Breast epithelium (tissue), 4 donors: ENCODE data around the gene CGNL1. TPM values are rescaled to one million over a fixed set of nuclear protein-coding genes. Genes with fewer than 3 reads are reported as not detected.
A peak's percentile ranks its signal among the peaks of the same experiment; 100 is the strongest.

Source experiments
- DNase-seq, 2 donors: peaks; one replicate each; pipeline ENCODE4 v3.0.0-alpha.2; 2019; ENCODE audit warnings: low spot score in 2 of 2
- H3K27ac ChIP-seq, 2 donors: fragments of 200-600 bp; sonication (generic) in 1 of 2; one replicate each; pipeline ENCODE4 v1.5.1; 2016 to 2019; ENCODE audit warnings: mild to moderate bottlenecking in 1 of 2
- H3K27me3 ChIP-seq, 2 donors: fragments of 200-600 bp; sonication (generic) in 1 of 2; one replicate each; pipeline versions ENCODE4 v1.5.1 to v1.6.0; 2017 to 2019; ENCODE audit warnings: control low read depth in 1 of 2, mild to moderate bottlenecking in 1 of 2
- H3K36me3 ChIP-seq: fragments of 200-600 bp; one replicate; pipeline ENCODE4 v1.5.1; 2019
- H3K4me1 ChIP-seq, 2 donors: fragments of 200-600 bp; sonication (generic); one replicate each; pipeline ENCODE4 v1.5.1; 2016 to 2019; ENCODE audit warnings: control low read depth in 1 of 2
- H3K4me3 ChIP-seq, 3 donors: fragments of 200-600 bp; sonication (generic); 1 replicate in 2 of 3; 2 replicates in 1 of 3; pipeline ENCODE4 v1.5.1; 2016 to 2019; ENCODE audit warnings: mild to moderate bottlenecking in 3 of 3, moderate library complexity in 2 of 3
- H3K9me3 ChIP-seq, 2 donors: fragments of 200-600 bp; sonication (generic) in 1 of 2; one replicate each; pipeline ENCODE4 v1.5.1; 2016 to 2019; ENCODE audit warnings: control low read depth in 1 of 2
- CTCF ChIP-seq, 3 donors: fragments of 450-650 bp; IDR thresholded peaks; one replicate each; pipeline ENCODE4 v1.5.1; 2016 to 2017; ENCODE audit warnings: antibody characterized with exemption in 3 of 3, mild to moderate bottlenecking in 3 of 3, moderate library complexity in 3 of 3
- POLR2A ChIP-seq: fragments of 450-650 bp; IDR thresholded peaks from one replicate; pipeline ENCODE4 v1.6.1; 2016; ENCODE audit warnings: antibody characterized with exemption, mild to moderate bottlenecking, moderate library complexity
- POLR2AphosphoS5 ChIP-seq, 3 donors: sonication (generic); formaldehyde crosslinking; IDR thresholded peaks; one replicate each; pipeline ENCODE4 v1.6.1; 2017; ENCODE audit warnings: antibody characterized with exemption in 3 of 3
- intact Hi-C: fragments of 100-400 bp; cut with DNase I; formaldehyde crosslinking; loops from one replicate; pipeline ENCODE4 v1.15.1; 2023; ENCODE audit warnings: low total_unique reads
- total RNA-seq, 3 donors: library from RNA; depleted of rRNA; stranded (reverse); fragments of >200 nt; gene quantifications; one replicate each; pipeline ENCODE4 v1.1.0, GENCODE V29; 2016

Gene CGNL1
- total RNA-seq, 3 donors from 2014 or later: 5.4 to 24.9 (median 18.4) TPM

GRCh38 chr15:57505056-57505715, 128.9 kb downstream of the CGNL1 start:
- Histone ChIP-seq H3K36me3 (no peaks in the 10 kb centered on the region), H3K4me1 (peaks cover 0 to 10% of the 10 kb centered on the region in 2 donors), H3K9me3 (no peaks in the 10 kb centered on the region), H3K27me3 (no peaks in the 10 kb centered on the region), H3K27ac (peak overlapping the region; percentile 82 to 87), H3K4me3 (no peak overlapping the region)
- intact Hi-C loops: no loop called here
- TF ChIP-seq POLR2AphosphoS5 (IDR thresholded peaks at IDR 0.05): no peak
- TF ChIP-seq POLR2A: no peak
- TF ChIP-seq CTCF (IDR thresholded peaks at IDR 0.05): no peak
- no peak for DNase-seq

GRCh38 chr15:57505949-57506391, 129.7 kb downstream of the CGNL1 start:
- Histone ChIP-seq H3K27me3 (no peaks in the 10 kb centered on the region), H3K4me1 (peaks cover 0 to 18% of the 10 kb centered on the region in 2 donors), H3K9me3 (no peaks in the 10 kb centered on the region), H3K4me3 (no peak overlapping the region), H3K27ac (peak overlapping the region; percentile 82 to 87), H3K36me3 (no peaks in the 10 kb centered on the region)
- DNase-seq: peak; percentile 72 to 86
- TF ChIP-seq CTCF (IDR thresholded peaks at IDR 0.05) (no peak), POLR2AphosphoS5 (IDR thresholded peaks at IDR 0.05) (peak in 1 of 3 donors; percentile 43), POLR2A (no peak)
- intact Hi-C loops: no loop called here

GRCh38 chr15:57506422-57506821, 130.1 kb downstream of the CGNL1 start:
- H3K36me3 ChIP-seq: no peaks in the 10 kb centered on the region
- peaks cover 0 to 16% of the 10 kb centered on the region in 2 donors for H3K4me1 ChIP-seq
- no peak overlapping the region for H3K4me3 ChIP-seq
- intact Hi-C loops: no loop called here
- H3K27ac ChIP-seq: peak overlapping the region; percentile 82 to 87
- TF ChIP-seq POLR2A (no peak), POLR2AphosphoS5 (IDR thresholded peaks at IDR 0.05) (no peak), CTCF (IDR thresholded peaks at IDR 0.05) (no peak)
- H3K9me3 ChIP-seq: no peaks in the 10 kb centered on the region
- no peak for DNase-seq
- H3K27me3 ChIP-seq: no peaks in the 10 kb centered on the region

GRCh38 chr15:57507111-57507510, 130.8 kb downstream of the CGNL1 start:
- H3K4me3 ChIP-seq: no peak overlapping the region
- TF ChIP-seq POLR2AphosphoS5 (IDR thresholded peaks at IDR 0.05) (no peak), POLR2A (no peak), CTCF (IDR thresholded peaks at IDR 0.05) (no peak)
- H3K4me1 ChIP-seq: peaks cover 0 to 14% of the 10 kb centered on the region in 2 donors
- H3K27me3 ChIP-seq: no peaks in the 10 kb centered on the region
- H3K36me3 ChIP-seq: no peaks in the 10 kb centered on the region
- peak overlapping the region; percentile 82 to 87 for H3K27ac ChIP-seq
- intact Hi-C loops: no loop called here
- DNase-seq: no peak
- H3K9me3 ChIP-seq: no peaks in the 10 kb centered on the region

GRCh38 chr15:57509126-57509525, 132.8 kb downstream of the CGNL1 start:
- Histone ChIP-seq H3K27ac (peak overlapping the region; percentile 71 to 78), H3K9me3 (no peaks in the 10 kb centered on the region), H3K4me3 (peak overlapping the region in 1 of 3 donors; percentile 4), H3K4me1 (peaks cover 0 to 14% of the 10 kb centered on the region in 2 donors), H3K27me3 (no peaks in the 10 kb centered on the region), H3K36me3 (no peaks in the 10 kb centered on the region)
- TF ChIP-seq CTCF (IDR thresholded peaks at IDR 0.05): no peak
- no peak for TF ChIP-seq POLR2AphosphoS5 (IDR thresholded peaks at IDR 0.05)
- TF ChIP-seq POLR2A: no peak
- no peak for DNase-seq
- intact Hi-C loops: no loop called here
